Heart left ventricle (tissue), 16 donors: ENCODE measurements around the gene DNAH17. TPM values are rescaled to one million over a fixed set of nuclear protein-coding genes. Genes with fewer than 3 reads are reported as not detected.

Source experiments
- ATAC-seq, 4 donors: fragments of 200-7000 bp; cut with Tn5 transposase; one replicate each; pipeline ENCODE4 v1.9.1; 2020 to 2022; ENCODE audit warnings: moderate library complexity in 4 of 4, mild to moderate bottlenecking in 3 of 4, moderate number of reproducible peaks in 1 of 4
- DNase-seq, 5 donors: peaks; one replicate each; pipeline ENCODE4 v3.0.0-alpha.2; 2020
- H3K27ac ChIP-seq, 12 donors: fragments of 200-600 bp; sonication (generic) in 4 of 12; one replicate each; pipeline versions ENCODE4 v1.5.0 to v1.8.0; 2016 to 2022; ENCODE audit warnings: mild to moderate bottlenecking in 2 of 12
- H3K27me3 ChIP-seq, 9 donors: fragments of 200-600 bp; sonication (generic) in 2 of 9; one replicate each; pipeline versions ENCODE4 v1.5.1 to v1.8.0; 2016 to 2022; ENCODE audit warnings: mild to moderate bottlenecking in 3 of 9
- H3K36me3 ChIP-seq, 9 donors: fragments of 200-600 bp; sonication (generic) in 2 of 9; one replicate each; pipeline versions ENCODE4 v1.5.0 to v1.8.0; 2018 to 2022; ENCODE audit warnings: mild to moderate bottlenecking in 2 of 9
- H3K4me1 ChIP-seq, 12 donors: fragments of 200-600 bp; sonication (generic) in 4 of 12; one replicate each; pipeline versions ENCODE4 v1.5.0 to v1.8.0; 2016 to 2022; ENCODE audit warnings: mild to moderate bottlenecking in 3 of 12
- H3K4me3 ChIP-seq, 12 donors: fragments of 200-600 bp; sonication (generic) in 4 of 12; one replicate each; pipeline versions ENCODE4 v1.5.0 to v1.8.0; 2017 to 2022; ENCODE audit warnings: mild to moderate bottlenecking in 9 of 12, moderate library complexity in 4 of 12
- H3K9me3 ChIP-seq, 12 donors: fragments of 200-600 bp; sonication (generic) in 4 of 12; one replicate each; pipeline versions ENCODE4 v1.5.0 to v1.8.0; 2016 to 2022; ENCODE audit warnings: mild to moderate bottlenecking in 1 of 12
- CTCF ChIP-seq, 12 donors: fragments of 200-600 bp; sonication (generic) in 4 of 12; IDR thresholded peaks; one replicate each; pipeline versions ENCODE4 v1.5.0 to v1.8.0; 2018 to 2022; ENCODE audit warnings: antibody characterized with exemption in 12 of 12, mild to moderate bottlenecking in 5 of 12
- POLR2A ChIP-seq, 2 donors: fragments of 450-650 bp; IDR thresholded peaks; one replicate each; pipeline ENCODE4 v1.6.1; 2017; ENCODE audit warnings: antibody characterized with exemption in 2 of 2, mild to moderate bottlenecking in 2 of 2, moderate library complexity in 2 of 2
- WGBS, 4 donors: extraction: QIAGEN DNeasy Blood & Tissue Kit in 2 of 4; methylation state at CpG; one replicate each; pipeline versions ENCODE4 v1.1.5 to v1.1.7; 2013 to 2018; 5-methylcytosine and 5-hydroxymethylcytosine counted together
- intact Hi-C, 10 donors: fragments of 100-400 bp; cut with DNase I; formaldehyde crosslinking; loops; one replicate each; pipeline versions ENCODE4 v1.11.1 to v1.14.2; 2022
- polyA plus RNA-seq, 2 donors: library from polyadenylated mRNA; stranded (reverse); fragments of 200-250 nt; gene quantifications; one replicate each; pipeline ENCODE4 v1.2.3, GENCODE V29; 2013
- total RNA-seq, 9 donors: library from RNA; depleted of rRNA in 2 of 9; stranded (reverse); fragments of >200 nt in 2 of 9; fragmentation: NEBNext Ultra II Directional in 3 of 9; extraction: Animal tissue kit (Norgen Biotek cat#: 25700) in 3 of 9; gene quantifications; one replicate each; pipeline versions ENCODE4 v1.1.0 to v1.2.4, GENCODE V29; 2016 to 2023
- donor health status: ischemic (EF 13 %, LVEDD 7.1; RV severe dilation, severe dysfunction).
- donor health status: healthy with polysubstance abuse.
- donor health status: DM: no; HTN: yes; CAD: no.
- donor health status: DM: no; HTN: no; CAD: no.
- donor health status: ischemic (EF 25% LVEDD 6.9; RV normal size, moderate dysfunction).
- donor health status: ischemic (EF 25% LVEDD 5.7; RV mildly dilated, moderate dysfunction).
- donor health status: healthy.
- donor health status: DM: yes; HTN: yes; CAD: no.
- donor health status: ischemic (EF 35%, LVEDD 5.7; RV mildly dilated, moderate dysfunction).
- donor health status: nonischemic (EF 11% LVEDD 7.7; RV severe dilation, severe dysfunction).
- donor health status: DM: yes; HTN: yes; CAD: no.
- donor health status: PGD.
- donor health status: ischemic (EF 29% LVEDD 5.4; RV normal size, mild dysfunction).
- donor health status: nonischemic (EF 23%, LVEDD 6.1; RV moderate dilation, normal function).

DNAH17 gene
- total and polyA plus RNA-seq, 11 donors: 0.02 to 0.63 (median 0.17) TPM; not detected in 4

DNA sequence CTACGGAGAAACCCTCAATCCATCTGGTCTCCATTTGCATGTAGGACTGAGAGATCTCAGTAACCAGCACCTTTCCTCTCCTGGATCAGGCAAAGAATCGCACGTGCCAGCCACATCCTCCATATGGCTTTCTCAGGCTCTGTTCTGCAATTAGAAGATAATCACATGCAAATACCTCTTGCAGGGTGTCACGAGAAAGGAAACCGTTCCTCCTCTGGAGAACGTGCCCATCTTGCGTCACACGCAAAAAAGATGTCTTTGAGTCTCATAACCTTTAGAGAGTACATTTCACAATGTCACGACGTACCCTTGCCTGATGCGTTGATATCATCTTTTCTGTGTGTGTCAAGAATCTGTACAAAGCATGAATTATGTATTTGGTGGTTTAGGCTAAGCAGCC, 36.2 kb upstream of the DNAH17 start:
- H3K4me1 ChIP-seq: peaks cover 0 to 24% (median 0%) of the 10 kb centered on the region in 12 donors
- H3K27me3 ChIP-seq: no peaks in the 10 kb centered on the region
- no peak overlapping the region for H3K4me3 ChIP-seq
- H3K9me3 ChIP-seq: no peaks in the 10 kb centered on the region
- H3K36me3 ChIP-seq: no peaks in the 10 kb centered on the region
- intact Hi-C loops: no loop called here
- H3K27ac ChIP-seq: no peak overlapping the region
- WGBS, 4 donors: 88 to 94% (median 91%) methylated on average over 11 of the region's 11 CpGs
- TF ChIP-seq CTCF (IDR thresholded peaks at IDR 0.05) (no peak), POLR2A (IDR thresholded peaks at IDR 0.05) (no peak)
- peak in 1 of 5 donors; percentile 2 for DNase-seq
- ATAC-seq: no peak

DNA sequence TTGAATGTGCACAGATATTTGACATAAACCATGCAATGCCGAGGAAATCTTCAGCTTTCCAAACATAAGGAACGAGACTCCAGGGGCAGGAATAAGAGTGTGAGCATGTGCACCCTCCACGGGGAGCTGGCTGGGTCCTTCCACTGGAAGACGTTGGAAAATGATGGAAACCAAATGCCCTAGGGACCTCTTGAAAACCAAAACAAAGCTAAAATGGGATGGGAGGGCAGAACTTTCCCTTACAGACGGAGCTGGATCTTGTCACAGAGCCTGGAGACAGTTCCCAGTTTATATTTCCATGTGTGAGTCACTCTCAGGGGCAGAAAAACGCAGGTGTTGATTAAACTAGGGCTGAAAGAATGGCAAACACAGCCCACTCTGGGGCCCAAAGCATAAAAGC, 34.4 kb upstream of the DNAH17 start:
- H3K4me3 ChIP-seq: no peak overlapping the region
- no peaks in the 10 kb centered on the region for H3K9me3 ChIP-seq
- peaks cover 0 to 14% (median 0%) of the 10 kb centered on the region in 12 donors for H3K4me1 ChIP-seq
- TF ChIP-seq POLR2A (IDR thresholded peaks at IDR 0.05): no peak
- no peak for TF ChIP-seq CTCF (IDR thresholded peaks at IDR 0.05)
- H3K27me3 ChIP-seq: no peaks in the 10 kb centered on the region
- 31 to 35% (median 32%) methylated on average over 6 of the region's 6 CpGs for WGBS, 4 donors
- peak overlapping the region in 1 of 12 donors; percentile 32 for H3K27ac ChIP-seq
- peak in 2 of 5 donors; percentile 15 to 32 for DNase-seq
- ATAC-seq: peak in 3 of 4 donors; percentile 47 to 68 (median 63)
- H3K36me3 ChIP-seq: no peaks in the 10 kb centered on the region
- intact Hi-C loops: no loop called here

DNA sequence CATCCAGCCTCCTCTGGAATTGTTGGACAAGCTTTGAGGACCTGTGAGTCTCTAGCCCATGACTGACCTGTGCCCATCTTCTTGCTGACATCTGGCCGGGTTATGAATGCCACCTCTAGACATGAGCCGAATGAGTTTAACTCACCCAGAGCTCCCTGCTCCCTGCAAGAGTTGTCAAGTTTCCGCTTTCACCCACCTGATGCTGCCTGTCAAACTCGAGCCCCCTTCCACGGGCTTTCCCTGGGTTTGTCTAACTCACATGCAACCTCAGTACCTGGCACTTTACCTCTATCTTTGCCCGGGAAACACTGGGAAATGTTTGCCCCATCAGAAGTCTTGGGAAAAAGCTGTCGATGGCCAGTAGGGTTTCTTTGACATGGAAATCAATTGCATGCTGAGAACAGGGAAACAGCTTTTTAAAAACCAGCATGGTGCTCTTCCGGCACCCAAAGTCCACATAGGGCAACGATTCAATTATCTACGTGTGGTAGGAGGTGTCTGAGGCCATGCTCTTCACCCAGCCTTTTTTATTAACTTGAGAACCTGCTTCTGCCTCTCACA, 33.8 kb upstream of the DNAH17 start:
- intact Hi-C loops: no loop called here
- 56 to 64% (median 61%) methylated on average over 10 of the region's 10 CpGs for WGBS, 4 donors
- peak overlapping the region in 1 of 12 donors; percentile 32 for H3K27ac ChIP-seq
- no peaks in the 10 kb centered on the region for H3K36me3 ChIP-seq
- H3K4me1 ChIP-seq: peaks cover 0 to 12% (median 0%) of the 10 kb centered on the region in 12 donors
- no peak overlapping the region for H3K4me3 ChIP-seq
- no peaks in the 10 kb centered on the region for H3K27me3 ChIP-seq
- DNase-seq: peak in 1 of 5 donors; percentile 13
- ATAC-seq: no peak
- TF ChIP-seq POLR2A (IDR thresholded peaks at IDR 0.05): no peak
- no peak for TF ChIP-seq CTCF (IDR thresholded peaks at IDR 0.05)
- no peaks in the 10 kb centered on the region for H3K9me3 ChIP-seq

DNA sequence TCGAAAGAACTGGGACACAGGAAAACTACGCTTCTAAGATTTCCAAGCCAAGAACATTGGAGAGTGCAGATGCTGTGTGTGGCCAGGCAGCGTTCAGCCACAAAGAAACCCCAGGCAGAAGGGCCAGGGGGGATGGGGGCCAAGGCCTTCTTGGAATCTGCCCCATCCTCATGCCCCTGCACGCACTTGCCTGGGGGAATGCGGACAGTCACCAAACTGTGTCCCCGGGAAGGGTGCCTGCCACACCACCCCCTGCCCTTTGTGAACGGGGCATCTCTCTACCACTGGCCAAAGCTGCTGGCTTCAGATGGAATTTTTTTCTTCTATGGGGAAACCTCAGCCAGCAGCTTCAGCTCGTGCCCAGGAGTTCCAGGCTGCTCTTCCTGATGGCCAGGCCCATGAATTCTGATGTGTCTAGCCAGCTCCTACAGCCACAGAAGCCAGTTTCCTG, 32.0 kb upstream of the DNAH17 start:
- ATAC-seq: peak in 2 of 4 donors; percentile 14 to 15
- intact Hi-C loops: loop anchor here in 2 of 10 donors (10.0 kb wide), 2 partner anchors 64 to 114 kb away; no protein-coding TSS in a partner anchor

More for the DNA sequence above, 32.0 kb upstream of the DNAH17 start:
- Histone ChIP-seq H3K27ac (peak overlapping the region in 3 of 12 donors; percentile 16 to 62 (median 59)), H3K36me3 (no peaks in the 10 kb centered on the region), H3K4me3 (no peak overlapping the region), H3K9me3 (no peaks in the 10 kb centered on the region), H3K4me1 (peaks cover 0 to 12% (median 0%) of the 10 kb centered on the region in 12 donors), H3K27me3 (no peaks in the 10 kb centered on the region)
- WGBS, 4 donors: 66 to 76% (median 74%) methylated on average over 8 of the region's 8 CpGs
- peak in 2 of 5 donors; percentile 24 to 51 for DNase-seq
- TF ChIP-seq POLR2A (IDR thresholded peaks at IDR 0.05) (no peak), CTCF (IDR thresholded peaks at IDR 0.05) (no peak)
